Renal pelvis (tissue), 4 donors: ENCODE data around the gene ADISSP. TPM values are rescaled to one million over a fixed set of nuclear protein-coding genes. Genes with fewer than 3 reads are reported as not detected.
"Not testable (repeated sequence)": the region's sequence is repeated elsewhere in the genome, so short reads cannot be mapped to it uniquely, and the experiment has no call there.

Experiments
- DNase-seq: peaks from one replicate; pipeline ENCODE4 v3.0.0-alpha.2; 2013
- polyA plus RNA-seq, 3 donors: library from polyadenylated mRNA; unstranded; fragments of 120-200 nt; gene quantifications; one replicate each; pipeline ENCODE4 v1.2.1, GENCODE V29; 2013; ENCODE audit not compliant: insufficient read length in 3 of 3

Gene ADISSP
- polyA plus RNA-seq, 3 donors = 22.4 to 29.3 (median 27.5) TPM

DNA sequence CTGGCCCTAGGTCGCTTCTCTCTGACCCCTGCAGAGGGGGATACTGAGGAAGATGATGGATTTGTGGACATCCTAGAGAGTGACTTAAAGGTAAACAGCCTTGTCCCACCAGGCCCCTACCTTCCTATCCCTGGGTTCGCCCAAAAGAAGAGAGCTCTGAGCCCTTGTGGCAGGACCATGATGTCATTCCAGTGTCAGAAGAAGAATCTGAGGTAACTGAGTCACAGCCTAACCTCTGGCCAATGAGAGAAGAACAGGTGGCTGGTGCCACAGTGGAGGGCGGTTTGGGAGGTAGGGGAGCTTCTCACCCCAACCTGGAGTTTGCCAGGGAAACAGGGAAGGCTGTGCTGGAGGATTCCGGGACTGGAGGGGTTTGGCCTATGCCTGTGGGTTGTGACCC, 33.7 kb upstream of the ADISSP start:
- no peak for DNase-seq

GRCh38 chr20:3800878-3801260, 33.3 kb upstream of the ADISSP start:
- no peak for DNase-seq

DNA sequence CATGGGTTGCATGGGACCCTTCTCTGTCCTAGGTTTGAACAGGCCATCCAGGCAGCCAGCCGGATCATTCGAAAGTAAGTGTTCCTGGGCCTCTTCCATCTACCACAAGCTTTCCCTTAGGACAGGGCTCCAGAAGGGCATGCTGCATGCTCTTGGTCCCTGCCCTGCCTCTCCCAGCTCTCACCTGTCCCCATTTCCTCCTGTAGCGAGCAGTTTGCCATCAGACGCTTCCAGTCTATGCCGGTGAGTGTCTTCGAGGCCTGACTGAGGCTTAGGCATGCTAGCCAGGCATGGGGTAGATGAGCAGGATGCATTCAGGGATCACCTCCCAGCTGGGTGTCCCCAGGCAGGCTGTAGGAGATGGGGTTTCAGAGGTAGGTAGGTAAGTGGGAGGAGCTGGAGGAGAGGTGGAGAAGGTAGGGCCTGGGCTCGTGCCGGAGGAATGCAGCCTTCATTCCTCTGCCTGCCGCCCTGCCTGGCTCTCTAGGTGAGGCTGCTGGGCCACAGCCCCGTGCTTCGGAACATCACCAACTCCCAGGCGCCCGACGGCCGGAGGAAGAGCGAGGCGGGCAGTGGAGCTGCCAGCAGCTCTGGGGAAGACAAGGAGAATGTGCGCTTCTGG, 32.8 kb upstream of the ADISSP start:
- DNase-seq = no peak

DNA sequence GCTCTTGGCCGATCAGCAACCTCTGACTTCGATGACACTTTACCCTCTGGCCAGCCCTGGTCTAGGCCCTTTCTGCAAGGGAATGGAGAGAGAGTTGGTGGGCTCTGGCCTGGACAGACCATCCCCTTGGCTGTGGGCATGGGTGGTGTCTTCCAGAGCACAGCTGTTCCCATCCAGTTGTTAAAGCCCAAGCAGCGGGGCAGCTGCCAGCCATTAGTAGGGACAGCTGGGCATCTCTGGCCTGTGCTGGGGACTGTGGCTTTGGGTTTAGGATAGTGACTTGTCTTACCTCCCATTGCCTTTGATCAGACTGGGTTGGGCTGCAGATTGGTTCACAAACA, 31.3 kb upstream of the ADISSP start:
- DNase-seq = no peak

- DNase-seq = no peak
Measured at GRCh38 chr20:3798373-3798768, 30.8 kb upstream of the ADISSP start.

DNA sequence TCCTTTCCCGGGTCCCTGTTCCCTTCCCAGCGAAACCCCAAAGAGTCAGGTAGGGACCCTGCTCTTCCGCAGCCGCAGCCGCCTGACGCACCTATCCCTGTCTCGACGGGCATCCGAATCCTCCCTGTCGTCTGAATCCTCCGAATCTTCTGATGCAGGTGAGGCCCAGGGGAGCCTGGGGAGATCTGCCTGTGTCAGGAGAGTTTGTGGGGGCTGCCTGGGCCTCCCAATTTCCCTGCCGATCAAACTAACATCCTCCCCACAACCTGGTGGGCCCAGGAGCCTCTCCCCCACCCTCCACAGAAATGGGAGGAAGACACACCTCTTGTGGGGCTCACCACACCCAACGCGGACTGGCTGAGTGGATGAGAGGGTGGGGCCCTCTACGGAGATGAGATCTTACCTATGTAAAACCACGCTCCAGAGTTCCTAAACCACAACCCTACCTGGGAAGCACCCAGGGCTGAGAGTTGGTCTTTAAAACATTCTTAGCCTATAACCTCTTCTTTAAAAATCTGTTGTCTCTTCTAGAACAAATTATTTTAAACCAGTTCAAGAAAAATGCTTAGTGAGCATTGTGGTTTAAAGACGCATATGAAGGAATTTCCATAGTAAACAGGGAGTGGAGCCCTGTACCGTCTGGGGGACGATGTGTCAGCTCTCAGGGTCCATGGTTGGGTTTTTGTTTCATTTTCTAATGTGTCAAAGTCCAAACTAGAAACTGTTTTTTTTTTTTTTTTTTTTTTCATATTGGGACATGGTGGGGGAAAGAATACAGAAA, 30.2 kb upstream of the ADISSP start:
- DNase-seq = no peak

DNA sequence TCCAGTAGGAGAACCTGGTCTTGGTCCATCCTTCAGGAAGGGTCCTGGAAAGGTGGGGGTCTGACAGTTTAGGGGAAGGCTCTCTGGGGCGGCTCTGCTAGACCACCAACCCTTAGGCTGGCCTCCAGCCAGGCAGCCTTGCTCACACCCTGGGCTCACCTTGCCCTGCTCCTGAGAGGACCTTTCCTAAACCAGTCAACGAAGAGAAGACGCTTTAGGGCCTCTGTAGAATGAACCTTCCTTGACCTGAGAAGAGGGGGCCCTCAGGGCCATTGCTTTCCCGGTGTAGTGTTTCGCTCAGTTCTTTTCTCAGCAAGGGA, 29.6 kb upstream of the ADISSP start:
- DNase-seq = no peak

- no peak for DNase-seq
Measured at GRCh38 chr20:3796477-3797225, 29.1 kb upstream of the ADISSP start.

- peak; percentile 92 for DNase-seq
Measured at GRCh38 chr20:3795511-3796468, 28.2 kb upstream of the ADISSP start, which contains the start of gene CDC25B. Gene CDC25B (plus strand): TSS chr20:3796310. CDS start chr20:3796532, 222 bp downstream.

- DNase-seq = no peak
Measured at GRCh38 chr20:3794701-3795420, 27.3 kb upstream of the ADISSP start.

GRCh38 chr20:3794168-3794567, 26.6 kb upstream of the ADISSP start:
- DNase-seq = not testable (repeated sequence)

GRCh38 chr20:3789201-3789600, 21.6 kb upstream of the ADISSP start:
- DNase-seq = not testable (repeated sequence)

DNA sequence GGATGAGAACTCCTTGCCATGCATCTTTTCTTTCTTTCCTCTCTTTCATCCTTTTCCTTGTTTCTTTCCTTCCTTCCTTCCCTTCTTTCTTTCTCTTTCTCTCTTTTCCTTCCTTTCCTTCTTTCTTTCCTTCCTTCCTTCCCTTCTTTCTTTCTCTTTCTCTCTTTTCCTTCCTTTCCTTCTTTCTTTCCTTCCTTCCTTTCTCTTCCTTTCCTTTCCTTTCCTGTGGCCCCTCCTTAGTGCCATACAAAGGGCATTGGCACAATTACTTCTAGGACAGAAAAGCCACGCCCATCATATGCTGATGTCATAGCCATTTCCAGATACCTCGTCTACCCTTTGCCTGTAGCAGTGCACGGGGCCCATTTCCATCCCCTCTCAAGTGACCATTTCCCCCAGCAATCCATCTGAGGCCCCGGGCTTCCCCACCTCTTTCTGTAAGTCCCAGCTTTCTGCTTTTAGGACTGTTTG, 21.2 kb upstream of the ADISSP start:
- no peak for DNase-seq

- no peak for DNase-seq
Measured at GRCh38 chr20:3787324-3788014, 19.9 kb upstream of the ADISSP start.

GRCh38 chr20:3786665-3787323, 19.2 kb upstream of the ADISSP start, which contains the start of gene CENPB:
Gene CENPB (minus strand): TSS chr20:3786740. CDS start chr20:3786483, 257 bp downstream.
- peak; percentile 90 for DNase-seq

DNA sequence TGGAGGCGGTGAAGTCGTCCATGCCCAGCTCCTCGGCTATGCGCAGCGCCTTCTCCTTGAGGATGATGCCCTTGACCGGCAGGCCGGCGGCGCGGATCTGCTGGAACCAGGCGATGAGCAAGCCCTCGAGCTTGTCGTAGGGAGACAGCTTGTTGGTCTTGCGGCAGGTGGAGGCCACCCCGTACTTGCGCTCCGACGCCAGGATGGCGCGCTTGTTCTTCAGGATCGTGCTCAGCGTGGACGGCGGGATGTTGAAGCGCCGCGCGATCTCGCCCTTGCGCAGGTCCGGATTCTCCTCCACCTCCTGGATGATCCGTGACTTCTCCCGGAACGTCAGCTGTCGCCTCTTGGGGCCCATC, 18.6 kb upstream of the ADISSP start:
- no peak for DNase-seq

GRCh38 chr20:3785240-3786125, 17.9 kb upstream of the ADISSP start:
- DNase-seq = no peak

- DNase-seq = no peak
Measured at GRCh38 chr20:3784863-3785239, 17.3 kb upstream of the ADISSP start.
